Hepatocyte (in vitro differentiated cells): ENCODE results near the gene FBXO33. TPM values are rescaled to one million over a fixed set of nuclear protein-coding genes. Genes with fewer than 3 reads are reported as not detected.
A peak's percentile ranks its signal among the peaks of the same experiment; 100 is the strongest.

ENCODE experiments used
- DNase-seq: peaks from one replicate; pipeline ENCODE4 v3.0.0-alpha.2; 2016; ENCODE audit warnings: low spot score
- H2AFZ ChIP-seq: fragments of 200-600 bp; sonication (generic); 2 replicates; pipeline ENCODE4 v1.6.0; 2016; ENCODE audit warnings: antibody characterized with exemption, mild to moderate bottlenecking
- H3K27ac ChIP-seq: fragments of 200-600 bp; sonication (generic); 2 replicates; pipeline ENCODE4 v1.5.1; 2016; ENCODE audit warnings: mild to moderate bottlenecking
- H3K27me3 ChIP-seq: fragments of 200-600 bp; sonication (generic); 2 replicates; pipeline ENCODE4 v1.6.1; 2016
- H3K36me3 ChIP-seq: fragments of 200-600 bp; sonication (generic); replicated peaks from 2 replicates; pipeline ENCODE4 v1.5.1; 2016; ENCODE audit warnings: low read depth; ENCODE audit not compliant: insufficient read depth
- H3K4me1 ChIP-seq: fragments of 200-600 bp; sonication (generic); 2 replicates; pipeline ENCODE4 v1.5.1; 2016; ENCODE audit warnings: mild to moderate bottlenecking, moderate library complexity; ENCODE audit not compliant: insufficient read depth
- H3K4me2 ChIP-seq: fragments of 200-600 bp; sonication (generic); 2 replicates; pipeline ENCODE4 v1.6.0; 2016
- H3K4me3 ChIP-seq: fragments of 200-600 bp; sonication (generic); 2 replicates; pipeline ENCODE4 v1.5.1; 2016; ENCODE audit warnings: mild to moderate bottlenecking
- H3K79me2 ChIP-seq: fragments of 200-600 bp; sonication (generic); 2 replicates; pipeline ENCODE4 v1.6.0; 2017; ENCODE audit warnings: mild to moderate bottlenecking
- H3K9me2 ChIP-seq: fragments of 200-600 bp; sonication (generic); replicated peaks from 2 replicates; pipeline ENCODE4 v1.6.0; 2017; ENCODE audit warnings: mild to moderate bottlenecking; ENCODE audit not compliant: insufficient read depth
- H3K9me3 ChIP-seq: fragments of 200-600 bp; sonication (generic); 2 replicates; pipeline ENCODE4 v1.5.1; 2016; ENCODE audit warnings: low read depth, mild to moderate bottlenecking
- H4K20me1 ChIP-seq: fragments of 200-600 bp; sonication (generic); 2 replicates; pipeline ENCODE4 v1.6.0; 2016; ENCODE audit warnings: mild to moderate bottlenecking; ENCODE audit not compliant: insufficient read depth, poor library complexity, severe bottlenecking
- EZH2 ChIP-seq: fragments of 200-600 bp; sonication (generic); IDR thresholded peaks from 2 replicates; pipeline ENCODE4 v1.6.1; 2016; ENCODE audit warnings: antibody characterized with exemption, mild to moderate bottlenecking, borderline replicate concordance
- EZH2phosphoT487 ChIP-seq: fragments of 200-600 bp; sonication (generic); IDR thresholded peaks from one replicate; pipeline ENCODE4 v1.6.1; 2018; ENCODE audit warnings: antibody characterized with exemption, mild to moderate bottlenecking, low read depth, moderate library complexity; ENCODE audit not compliant: unreplicated experiment, severe bottlenecking
- WGBS: methylation state at CpG from one replicate; pipeline ENCODE4 v1.1.6; 2016; ENCODE audit warnings: low lambda C conversion rate; ENCODE audit errors: missing lambda C conversion rate; 5-methylcytosine and 5-hydroxymethylcytosine counted together
- polyA plus RNA-seq: library from polyadenylated mRNA; unstranded; fragments of >200 nt; fragmentation: Nextera tagmentation; extraction: Ambion mirVana; gene quantifications from 2 replicates; pipeline ENCODE4 v1.2.1, GENCODE V29; 2016
- total RNA-seq: library from RNA; depleted of rRNA; stranded (reverse); fragments of >200 nt; gene quantifications from 2 replicates; pipeline ENCODE4 v1.2.3, GENCODE V29; 2014
- TF ChIP-seq, protein P1 (sequence below): fragments of 200-600 bp; sonication (generic); IDR thresholded peaks from 2 replicates; pipeline ENCODE4 v1.5.1; 2016; ENCODE audit warnings: antibody characterized with exemption, mild to moderate bottlenecking; ENCODE audit not compliant: poor library complexity

Gene FBXO33
- total and polyA plus RNA-seq, 2 experiments from 2014 or later, result 12.0 to 19.4 TPM

DNA sequence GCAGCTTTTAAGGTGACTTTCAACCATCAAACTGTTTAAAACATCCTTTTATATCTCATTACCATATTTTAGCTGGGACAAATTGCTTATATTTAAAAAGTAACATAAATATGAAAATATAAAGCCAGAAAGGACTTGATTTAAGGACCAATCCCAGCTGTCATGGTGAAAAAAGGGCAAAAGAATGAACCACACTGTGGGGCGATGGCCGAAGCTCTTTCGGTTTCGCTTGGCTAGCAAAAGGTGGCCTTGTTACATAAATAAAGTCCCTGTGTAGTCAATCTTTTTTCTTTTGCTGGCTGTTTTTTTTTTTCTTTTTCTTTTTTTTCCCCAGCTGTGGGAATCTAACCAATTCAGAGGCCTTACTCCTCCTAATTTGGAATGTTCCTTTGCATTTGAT is 50.9 kb downstream of the FBXO33 start:
- H3K36me3 ChIP-seq, result no peaks in the 10 kb centered on the region
- no peak overlapping the region for H3K4me3 ChIP-seq
- H3K27me3 ChIP-seq, result no peaks in the 10 kb centered on the region
- WGBS, result 93% methylated on average over 4 of the region's 4 CpGs
- H3K4me1 ChIP-seq, result no peaks in the 10 kb centered on the region
- no peaks in the 10 kb centered on the region for H3K9me2 ChIP-seq
- DNase-seq, result no peak
- H3K79me2 ChIP-seq, result no peaks in the 10 kb centered on the region
- H2AFZ ChIP-seq, result no peak overlapping the region
- no peaks in the 10 kb centered on the region for H3K9me3 ChIP-seq
- no peak overlapping the region for H3K27ac ChIP-seq
- no peak overlapping the region for H3K4me2 ChIP-seq
- no peaks in the 10 kb centered on the region for H4K20me1 ChIP-seq
- TF ChIP-seq EZH2phosphoT487 (no peak), EZH2 (no peak)
- TF ChIP-seq, protein P1, sequence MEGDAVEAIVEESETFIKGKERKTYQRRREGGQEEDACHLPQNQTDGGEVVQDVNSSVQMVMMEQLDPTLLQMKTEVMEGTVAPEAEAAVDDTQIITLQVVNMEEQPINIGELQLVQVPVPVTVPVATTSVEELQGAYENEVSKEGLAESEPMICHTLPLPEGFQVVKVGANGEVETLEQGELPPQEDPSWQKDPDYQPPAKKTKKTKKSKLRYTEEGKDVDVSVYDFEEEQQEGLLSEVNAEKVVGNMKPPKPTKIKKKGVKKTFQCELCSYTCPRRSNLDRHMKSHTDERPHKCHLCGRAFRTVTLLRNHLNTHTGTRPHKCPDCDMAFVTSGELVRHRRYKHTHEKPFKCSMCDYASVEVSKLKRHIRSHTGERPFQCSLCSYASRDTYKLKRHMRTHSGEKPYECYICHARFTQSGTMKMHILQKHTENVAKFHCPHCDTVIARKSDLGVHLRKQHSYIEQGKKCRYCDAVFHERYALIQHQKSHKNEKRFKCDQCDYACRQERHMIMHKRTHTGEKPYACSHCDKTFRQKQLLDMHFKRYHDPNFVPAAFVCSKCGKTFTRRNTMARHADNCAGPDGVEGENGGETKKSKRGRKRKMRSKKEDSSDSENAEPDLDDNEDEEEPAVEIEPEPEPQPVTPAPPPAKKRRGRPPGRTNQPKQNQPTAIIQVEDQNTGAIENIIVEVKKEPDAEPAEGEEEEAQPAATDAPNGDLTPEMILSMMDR, result no peak

DNA sequence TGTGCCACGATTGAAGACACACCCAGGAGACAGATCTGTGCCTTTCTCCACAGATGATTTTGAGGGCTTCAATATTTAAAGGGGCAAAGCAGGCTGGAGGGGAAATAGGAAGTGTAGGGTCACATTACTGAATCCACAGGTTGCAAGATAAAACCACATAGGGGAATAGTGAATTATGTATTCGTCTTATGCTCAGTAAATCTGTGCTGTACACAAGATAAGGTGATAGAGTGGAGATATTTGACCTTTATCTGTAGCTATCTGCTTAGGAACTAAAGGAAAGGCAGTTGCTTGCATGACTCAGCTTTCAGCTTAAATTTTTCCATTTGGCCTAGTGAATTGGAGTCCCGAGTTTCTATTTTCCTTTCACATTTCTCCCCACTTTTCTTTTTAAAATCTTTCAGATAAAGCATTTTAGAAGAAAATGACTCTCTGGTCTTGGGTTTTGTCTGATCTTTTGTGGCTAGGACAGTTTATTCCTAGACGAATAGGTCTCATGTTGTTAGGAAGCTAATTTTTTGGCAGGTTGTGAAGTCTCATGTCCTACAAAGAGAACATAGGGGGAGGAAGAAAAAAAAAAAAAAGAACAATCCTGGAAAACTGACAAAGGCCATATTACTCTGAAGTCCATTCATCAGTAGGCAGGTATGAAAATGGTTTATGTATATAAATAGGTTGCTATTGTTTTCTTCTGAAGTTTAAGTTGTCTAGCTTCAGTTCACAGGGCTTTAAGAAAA is 55.4 kb downstream of the FBXO33 start:
- H3K27ac ChIP-seq, result peak overlapping the region; percentile 87
- H3K9me3 ChIP-seq, result no peaks in the 10 kb centered on the region
- peak; percentile 14 for DNase-seq
- TF ChIP-seq, protein P1, result no peak
- TF ChIP-seq EZH2 (no peak), EZH2phosphoT487 (no peak)
- WGBS, result 51% methylated on average over 4 of the region's 4 CpGs
- H3K36me3 ChIP-seq, result no peaks in the 10 kb centered on the region
- H3K27me3 ChIP-seq, result no peaks in the 10 kb centered on the region
- no peaks in the 10 kb centered on the region for H4K20me1 ChIP-seq
- no peaks in the 10 kb centered on the region for H3K9me2 ChIP-seq
- no peaks in the 10 kb centered on the region for H3K79me2 ChIP-seq
- H3K4me2 ChIP-seq, result peak overlapping the region; percentile 52
- peak overlapping the region; percentile 11 for H2AFZ ChIP-seq
- no peak overlapping the region for H3K4me3 ChIP-seq
- H3K4me1 ChIP-seq, result no peaks in the 10 kb centered on the region

DNA sequence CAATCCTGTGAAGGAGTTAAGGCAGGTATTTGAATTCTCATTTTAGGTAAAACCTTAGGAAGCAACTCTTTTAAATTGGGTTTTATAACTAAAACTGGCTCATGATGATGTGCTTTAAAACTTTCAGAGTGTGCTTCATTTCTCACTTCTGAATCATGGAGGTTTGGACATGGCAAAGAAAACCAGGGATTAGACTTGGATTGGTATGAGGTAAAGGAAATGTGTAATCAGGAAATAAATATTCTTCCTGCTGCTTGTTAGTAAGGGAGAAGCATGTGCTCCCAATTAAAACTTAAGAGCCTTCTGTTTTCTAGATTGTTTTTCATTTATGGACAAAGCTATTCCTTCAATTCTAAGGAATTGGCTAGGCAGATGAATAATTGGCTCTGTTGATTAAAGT is 57.4 kb downstream of the FBXO33 start:
- H3K27me3 ChIP-seq, result no peaks in the 10 kb centered on the region
- H3K36me3 ChIP-seq, result no peaks in the 10 kb centered on the region
- no peak overlapping the region for H3K27ac ChIP-seq
- DNase-seq, result no peak
- no peak overlapping the region for H3K4me3 ChIP-seq
- H2AFZ ChIP-seq, result no peak overlapping the region
- no peaks in the 10 kb centered on the region for H3K9me2 ChIP-seq
- no peak overlapping the region for H3K4me2 ChIP-seq
- no peaks in the 10 kb centered on the region for H4K20me1 ChIP-seq
- H3K4me1 ChIP-seq, result no peaks in the 10 kb centered on the region
- no peaks in the 10 kb centered on the region for H3K79me2 ChIP-seq
- no peaks in the 10 kb centered on the region for H3K9me3 ChIP-seq
- TF ChIP-seq EZH2phosphoT487, result no peak
- no peak for TF ChIP-seq EZH2
- TF ChIP-seq, protein P1, result no peak
